CD4-positive, alpha-beta T cell treated with Interleukin-6 at 100 ng/mL for 8 hours (primary cell): ENCODE data around the gene AHRR.

Source experiments
- DNase-seq: peaks from one replicate; pipeline ENCODE4 v3.0.0-alpha.2; 2020; ENCODE audit warnings: mixed read lengths, low spot score

AHRR gene

DNA sequence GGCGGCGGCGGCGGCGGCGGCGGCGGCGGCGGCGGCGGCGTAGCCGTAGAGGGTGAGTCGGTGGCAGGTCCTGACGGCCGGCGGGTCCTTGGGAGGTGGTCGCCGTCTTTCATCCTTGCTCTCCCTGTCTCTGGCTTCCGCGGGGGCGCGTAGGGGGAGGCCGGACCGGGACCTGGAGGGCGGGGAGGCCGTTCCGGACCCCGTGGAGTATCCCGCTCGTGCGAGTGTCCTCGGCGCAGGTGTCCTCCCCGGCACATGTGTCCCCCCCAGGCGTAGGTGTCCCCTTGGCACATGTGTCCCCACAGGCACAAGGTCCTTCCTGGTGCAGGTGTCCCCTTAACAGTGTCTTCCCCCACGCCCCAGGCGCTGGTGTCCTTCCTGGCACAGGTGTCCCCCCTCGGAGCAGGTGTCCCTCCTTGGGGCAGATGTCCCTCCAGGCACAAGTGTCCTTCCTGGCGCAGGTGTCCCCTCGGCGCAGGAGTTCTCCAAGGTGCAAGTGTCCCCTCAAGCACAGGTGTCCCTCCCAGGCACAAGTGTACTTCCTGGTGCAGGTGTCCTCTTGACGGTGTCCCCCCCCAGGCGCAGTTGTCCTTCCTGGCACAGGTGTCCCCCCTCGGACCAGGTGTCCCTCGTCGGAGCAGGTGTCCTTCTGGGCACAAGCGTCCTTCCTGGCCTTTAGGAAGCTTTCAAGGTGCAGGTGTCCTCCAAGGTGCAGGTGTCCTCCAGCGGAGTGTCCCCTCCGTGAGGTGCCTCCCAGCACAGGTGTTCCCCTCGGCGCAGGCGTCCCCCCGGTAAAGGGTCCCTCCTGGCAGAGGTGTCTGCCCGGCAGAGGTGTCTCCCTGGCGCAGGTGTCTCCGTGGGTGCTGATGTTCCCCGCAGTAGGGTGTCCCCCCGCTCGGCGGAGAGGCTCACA lies 122.0 kb downstream of the AHRR start:
- no peak for DNase-seq

DNA sequence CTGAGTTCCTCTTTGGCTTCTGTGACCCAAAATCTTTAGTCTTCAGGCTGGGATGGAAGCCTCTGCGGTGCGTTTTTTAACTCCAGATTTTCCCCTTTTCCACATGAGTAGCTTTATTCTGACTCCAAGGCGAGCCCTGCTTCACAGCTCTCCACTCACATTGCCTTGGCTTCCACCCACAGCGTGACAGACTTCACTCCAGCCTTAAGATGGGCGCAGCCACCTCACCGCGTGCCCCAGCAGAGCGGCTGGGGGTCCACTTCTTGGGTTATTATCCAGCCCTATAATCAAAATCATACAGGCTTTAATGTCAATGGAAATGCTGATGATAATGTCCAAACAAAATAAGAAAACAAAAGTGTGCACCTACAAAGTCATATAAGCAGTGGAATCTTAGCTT lies 122.7 kb downstream of the AHRR start:
- no peak for DNase-seq

- no peak for DNase-seq
These were observed 124.1 kb downstream of the AHRR start for GRCh38 chr5:445591-445990.

GRCh38 chr5:446066-446882 lies 124.8 kb downstream of the AHRR start:
- DNase-seq = no peak

GRCh38 chr5:446883-447263 lies 125.4 kb downstream of the AHRR start:
- DNase-seq = peak; percentile 36

DNA sequence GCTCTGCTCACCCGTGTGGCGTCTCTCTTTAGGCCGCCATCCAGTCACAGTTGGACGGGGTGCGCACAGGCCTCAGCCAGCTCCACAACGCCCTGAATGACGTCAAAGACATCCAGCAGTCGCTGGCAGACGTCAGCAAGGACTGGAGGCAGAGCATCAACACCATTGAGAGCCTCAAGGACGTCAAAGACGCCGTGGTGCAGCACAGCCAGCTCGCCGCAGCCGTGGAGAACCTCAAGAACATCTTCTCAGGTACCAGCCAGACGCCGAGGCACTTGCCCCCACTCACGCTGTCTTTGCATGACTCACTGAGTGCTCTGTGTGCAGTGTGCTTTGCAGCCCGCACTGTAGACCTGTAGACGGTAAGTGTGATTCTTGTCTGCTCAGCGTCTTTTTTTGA lies 126.0 kb downstream of the AHRR start:
- no peak for DNase-seq

DNA sequence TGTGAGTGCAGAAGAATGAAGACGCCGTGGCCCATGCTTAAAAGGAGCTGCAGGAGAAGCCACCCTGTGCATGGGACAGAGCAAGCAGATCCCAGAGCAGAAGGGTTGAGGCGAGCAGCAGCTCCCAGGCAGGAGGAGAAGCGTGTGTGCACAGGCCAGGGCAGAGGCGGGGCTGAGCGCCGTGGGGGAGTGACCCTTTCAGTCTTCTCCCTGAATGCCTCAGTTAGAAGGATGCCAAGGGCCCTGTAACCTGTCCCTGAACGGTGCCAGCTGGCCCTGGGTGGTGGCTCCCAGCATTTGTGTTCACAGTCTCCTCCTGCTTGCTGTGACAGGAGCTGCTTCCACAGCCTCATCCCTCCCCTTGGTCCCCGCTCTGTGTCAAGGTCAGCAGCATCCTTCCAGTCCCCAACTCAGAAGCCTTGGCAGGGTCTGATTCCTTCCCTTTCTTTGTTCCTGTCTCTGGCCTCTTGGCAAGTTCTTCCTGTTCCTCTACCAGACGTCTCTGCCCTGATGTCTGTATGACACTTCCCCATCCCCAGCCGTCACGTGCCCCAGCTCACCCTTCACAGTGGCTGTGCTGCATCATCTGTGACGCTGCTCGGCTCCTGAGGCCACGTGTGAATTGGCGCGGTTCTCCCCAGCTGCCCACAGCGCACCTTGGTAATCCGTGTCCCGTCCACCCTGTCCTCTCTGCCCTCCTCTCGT lies 126.7 kb downstream of the AHRR start:
- DNase-seq = no peak

DNA sequence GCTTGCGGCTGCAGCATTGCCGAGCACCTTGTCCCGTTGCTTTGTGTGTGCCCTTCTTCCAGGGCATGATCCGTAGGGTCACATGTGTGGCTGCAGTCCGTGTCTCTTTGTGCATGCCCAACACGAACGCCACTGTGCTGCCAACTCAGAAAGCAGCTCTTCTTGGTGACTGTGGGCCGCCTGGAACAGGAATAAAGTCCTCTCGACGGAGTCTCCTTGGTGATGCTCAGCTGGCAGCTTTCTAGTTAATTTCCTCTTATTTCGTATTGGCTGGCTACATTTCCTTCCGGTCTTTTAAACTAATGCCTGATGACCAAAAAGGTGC lies 127.2 kb downstream of the AHRR start:
- no peak for DNase-seq

DNA sequence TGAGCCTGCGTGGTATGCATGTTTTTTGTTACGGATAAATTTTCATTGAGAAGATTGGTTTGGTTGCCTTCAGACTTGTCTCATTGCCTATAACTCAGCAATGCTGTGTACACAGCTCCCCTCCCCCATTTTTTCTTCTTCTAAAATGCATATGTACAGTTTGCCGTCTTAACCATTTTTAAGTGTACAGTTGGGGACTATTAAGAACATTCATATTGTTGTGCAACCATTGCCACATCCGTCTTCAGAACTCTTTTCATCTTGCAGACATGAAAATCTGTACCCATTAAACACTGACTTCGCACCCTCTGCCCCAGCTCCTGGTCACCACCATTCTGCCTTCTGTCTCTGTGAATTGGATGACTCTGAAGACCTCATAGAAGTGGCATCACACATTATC lies 127.6 kb downstream of the AHRR start:
- DNase-seq = no peak

DNA sequence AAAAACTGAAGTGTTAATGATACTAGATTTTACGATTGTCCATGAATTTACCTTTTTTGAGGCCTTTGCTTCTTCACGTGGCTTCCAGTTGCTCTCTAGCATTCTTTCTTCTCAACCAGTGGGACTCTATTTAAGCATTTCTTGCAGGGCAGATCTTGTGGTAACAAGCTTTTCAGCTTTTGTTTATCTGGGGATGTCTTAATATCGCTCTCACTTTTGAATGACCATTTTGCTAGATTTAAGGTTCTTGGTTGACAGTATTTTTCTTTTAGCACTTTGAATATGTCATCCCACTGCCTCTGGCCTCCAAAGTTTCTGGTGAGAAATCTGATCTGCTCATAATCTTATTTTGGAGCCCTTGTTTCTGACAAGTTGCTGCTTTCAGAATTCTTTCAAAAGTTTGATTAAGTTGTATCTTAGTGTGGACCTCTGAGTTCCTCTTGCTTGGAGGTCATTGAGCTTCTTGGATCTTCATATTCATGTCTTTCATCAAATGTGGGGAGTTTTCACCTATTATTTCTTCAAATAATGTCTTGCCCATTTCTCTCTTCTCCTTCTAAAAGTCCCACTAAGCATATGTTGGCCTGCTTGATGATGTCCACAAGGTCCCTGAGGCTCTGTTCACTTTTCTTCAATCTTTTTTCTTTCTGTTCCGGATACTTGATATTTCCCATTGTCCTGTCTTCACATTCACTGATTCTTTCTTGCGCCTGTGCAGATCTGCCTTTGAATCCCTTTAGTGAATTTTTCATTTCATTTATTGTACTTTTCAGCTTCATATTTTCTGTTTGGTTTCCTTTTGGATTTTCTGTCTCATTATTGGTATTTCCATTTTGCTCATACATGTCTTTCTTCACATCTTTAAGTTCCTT lies 130.3 kb downstream of the AHRR start:
- DNase-seq = no peak

DNA sequence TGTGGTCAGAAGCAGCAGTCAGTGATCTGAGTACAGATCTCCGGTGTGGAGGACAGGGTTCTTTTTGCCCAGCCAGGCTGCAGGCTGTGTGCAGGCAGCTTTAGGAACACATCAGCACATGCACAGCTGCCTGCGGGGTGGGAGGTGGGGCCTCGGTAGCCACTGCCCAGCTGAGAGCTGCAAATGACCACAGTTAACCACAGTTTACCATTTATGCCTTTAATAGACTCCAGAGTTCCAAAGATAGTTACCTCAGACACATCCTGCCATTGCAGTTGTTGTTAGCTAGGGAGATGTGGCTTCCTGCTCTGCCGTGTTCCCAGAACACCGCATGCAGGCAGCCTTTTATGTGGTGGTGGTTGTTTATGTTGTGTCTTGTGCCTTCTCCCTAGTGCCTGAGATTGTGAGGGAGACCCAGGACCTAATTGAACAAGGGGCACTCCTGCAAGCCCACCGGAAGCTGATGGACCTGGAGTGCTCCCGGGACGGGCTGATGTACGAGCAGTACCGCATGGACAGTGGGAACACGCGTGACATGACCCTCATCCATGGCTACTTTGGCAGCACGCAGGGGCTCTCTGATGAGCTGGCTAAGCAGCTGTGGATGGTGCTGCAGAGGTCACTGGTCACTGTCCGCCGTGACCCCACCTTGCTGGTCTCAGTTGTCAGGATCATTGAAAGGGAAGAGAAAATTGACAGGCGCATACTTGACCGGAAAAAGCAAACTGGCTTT lies 131.6 kb downstream of the AHRR start:
- DNase-seq = no peak

DNA sequence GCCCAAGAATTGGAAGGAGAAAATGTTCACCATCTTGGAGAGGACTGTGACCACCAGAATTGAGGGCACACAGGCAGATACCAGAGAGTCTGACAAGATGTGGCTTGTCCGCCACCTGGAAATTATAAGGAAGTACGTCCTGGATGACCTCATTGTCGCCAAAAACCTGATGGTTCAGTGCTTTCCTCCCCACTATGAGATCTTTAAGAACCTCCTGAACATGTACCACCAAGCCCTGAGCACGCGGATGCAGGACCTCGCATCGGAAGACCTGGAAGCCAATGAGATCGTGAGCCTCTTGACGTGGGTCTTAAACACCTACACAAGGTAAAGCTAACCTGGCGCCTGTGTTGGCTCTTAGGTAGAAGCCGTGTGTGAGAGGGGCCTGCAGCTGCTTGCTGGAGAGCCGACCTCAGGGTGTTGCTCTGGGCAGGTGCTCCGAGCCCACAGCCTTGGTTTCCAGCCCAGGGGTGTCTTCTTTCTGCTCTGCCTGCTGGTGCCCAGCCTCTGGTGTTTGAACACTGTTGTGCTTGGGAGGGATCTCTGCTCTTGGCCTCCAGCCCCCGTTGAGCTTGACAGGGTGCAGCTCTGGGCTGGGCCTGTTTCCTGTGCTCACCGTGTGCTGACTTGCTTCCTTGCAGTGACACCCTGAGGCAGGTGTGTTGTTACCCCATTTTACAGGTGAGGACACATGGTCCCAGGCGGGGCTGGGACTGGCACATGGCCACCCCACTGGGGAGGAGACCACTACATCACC lies 132.4 kb downstream of the AHRR start:
- DNase-seq = no peak

GRCh38 chr5:454936-455335 lies 133.4 kb downstream of the AHRR start:
- no peak for DNase-seq

- DNase-seq = no peak
These were observed 134.3 kb downstream of the AHRR start for GRCh38 chr5:455806-456205.

GRCh38 chr5:456351-457194 lies 135.1 kb downstream of the AHRR start:
- DNase-seq = no peak

GRCh38 chr5:457195-457961 lies 135.9 kb downstream of the AHRR start:
- DNase-seq = no peak

DNA sequence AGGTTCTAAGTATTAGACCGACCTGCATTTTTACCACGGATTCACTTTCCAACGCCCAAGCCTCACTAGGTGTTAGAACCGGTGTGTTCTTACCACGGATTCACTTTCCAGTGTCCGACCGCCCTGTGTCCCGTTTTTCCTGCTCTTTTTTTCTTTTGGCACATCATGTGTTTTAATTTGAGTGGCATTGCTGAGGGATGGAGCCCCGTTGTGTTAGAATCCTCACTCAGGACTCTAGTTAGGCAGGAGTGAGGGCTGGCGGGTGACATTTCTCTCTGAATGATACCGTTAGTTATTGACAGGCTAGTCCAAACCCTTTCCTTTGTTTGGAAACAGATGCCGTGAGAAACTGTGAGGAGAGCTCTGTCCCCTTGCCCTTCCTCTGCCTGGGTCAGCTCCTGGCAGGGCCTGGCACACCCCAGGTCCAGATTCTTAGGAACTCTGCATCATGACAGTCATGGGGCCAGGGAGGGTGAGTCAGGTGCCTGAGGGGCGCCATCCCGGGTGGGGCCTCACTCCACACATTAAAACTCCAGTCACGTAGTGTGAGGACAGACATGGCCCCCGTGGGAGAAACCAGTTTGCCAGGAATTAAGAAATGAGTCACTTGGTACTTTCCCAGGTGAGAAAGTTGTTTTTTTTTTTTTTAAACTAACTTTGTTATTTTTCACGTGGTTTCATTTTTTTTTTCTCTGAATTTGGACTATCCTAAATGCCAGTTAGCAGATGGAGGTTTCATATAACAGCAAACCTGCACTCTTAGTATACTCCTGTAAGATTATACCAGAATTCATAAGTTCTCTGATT lies 137.2 kb downstream of the AHRR start:
- DNase-seq = peak; percentile 25
